HEK293 (cell line): ENCODE measurements around the gene GABRA1.

Source experiments
- CTCF ChIA-PET: fragments of 350-600 bp; formaldehyde crosslinking; extraction: SDS; loops from one replicate; lab custom pipeline; 2021; ENCODE audit warnings: antibody characterized with exemption; lab: Yijun Ruan, JAX
- POLR2A ChIA-PET: fragments of 300-600 bp; formaldehyde crosslinking; extraction: SDS; loops from one replicate; lab custom pipeline; 2020; ENCODE audit warnings: antibody characterized with exemption, inconsistent platforms; lab: Yijun Ruan, JAX
- H3K27ac ChIP-seq: fragments of 200-500 bp; sonication (Bioruptor generic); 2 replicates; pipeline ENCODE4 v1.5.1; 2014; ENCODE audit warnings: low read depth, low read length, control low read depth, inconsistent platforms; ENCODE audit errors: extremely low read depth
- H3K36me3 ChIP-seq, 2 experiments: fragments of 200-500 bp in 1 of 2; sonication (Bioruptor generic) in 1 of 2; 1 replicate in 1 of 2; 2 replicates in 1 of 2; pipeline ENCODE4 v1.5.1; 2014 to 2017; ENCODE audit warnings: inconsistent platforms in 2 of 2, low read length in 2 of 2; ENCODE audit not compliant: control insufficient read depth in 2 of 2, insufficient read depth in 1 of 2
- H3K4me1 ChIP-seq: fragments of 200-500 bp; sonication (Bioruptor generic); 2 replicates; pipeline ENCODE4 v1.5.1; 2014; ENCODE audit warnings: mild to moderate bottlenecking, low read length, inconsistent platforms; ENCODE audit not compliant: control insufficient read depth, insufficient read depth
- H3K4me3 ChIP-seq: 2 replicates; pipeline ENCODE4 v1.5.1; 2011; ENCODE audit warnings: low read depth, mild to moderate bottlenecking, control low read depth, low read length, moderate library complexity
- H3K9me3 ChIP-seq: fragments of 200-500 bp; sonication (Bioruptor generic); 2 replicates; pipeline ENCODE4 v1.5.1; 2014; ENCODE audit warnings: low read depth, low read length, inconsistent platforms; ENCODE audit not compliant: control insufficient read depth, insufficient read depth
- BCL11B ChIP-seq: fragments of 450-650 bp; formaldehyde crosslinking; IDR thresholded peaks from 2 replicates; pipeline ENCODE4 v1.5.1; 2016; ENCODE audit warnings: low read depth, missing biosample characterization, missing genetic modification characterization
- REST ChIP-seq: fragments of 450-650 bp; formaldehyde crosslinking; IDR thresholded peaks from 2 replicates; pipeline ENCODE4 v1.5.1; 2016; ENCODE audit warnings: missing biosample characterization, missing genetic modification characterization
- SETDB1 ChIP-seq: IDR thresholded peaks from one replicate; pipeline ENCODE4 v1.6.1; 2017; ENCODE audit warnings: mild to moderate bottlenecking, low read length, moderate library complexity, mixed read lengths; ENCODE audit not compliant: insufficient read length
- ZBTB1 ChIP-seq: fragments of 450-650 bp; formaldehyde crosslinking; IDR thresholded peaks from 2 replicates; pipeline ENCODE4 v1.5.1; 2016; ENCODE audit warnings: missing biosample characterization, missing genetic modification characterization
- ZNF302 ChIP-seq: fragments of 450-650 bp; formaldehyde crosslinking; IDR thresholded peaks from 2 replicates; pipeline ENCODE4 v1.5.1; 2016; ENCODE audit warnings: missing biosample characterization, missing genetic modification characterization, low read depth
- ZNF423 ChIP-seq: fragments of 450-650 bp; formaldehyde crosslinking; IDR thresholded peaks from 2 replicates; pipeline ENCODE4 v1.5.1; 2016; ENCODE audit warnings: missing biosample characterization, missing genetic modification characterization
- ZNF488 ChIP-seq: fragments of 450-650 bp; formaldehyde crosslinking; IDR thresholded peaks from 2 replicates; pipeline ENCODE4 v1.5.1; 2016; ENCODE audit warnings: missing biosample characterization, missing genetic modification characterization
- ZNF518A ChIP-seq: fragments of 450-650 bp; formaldehyde crosslinking; conservative IDR thresholded peaks from 2 replicates; pipeline ENCODE4 v1.5.1; 2016; ENCODE audit warnings: low read depth, missing biosample characterization, missing genetic modification characterization
- ZNF596 ChIP-seq: fragments of 450-650 bp; IDR thresholded peaks from 2 replicates; pipeline ENCODE4 v1.5.0; 2018; ENCODE audit warnings: missing biosample characterization, mild to moderate bottlenecking, missing genetic modification characterization, moderate library complexity
- ZNF639 ChIP-seq: fragments of 450-650 bp; formaldehyde crosslinking; IDR thresholded peaks from 2 replicates; pipeline ENCODE4 v1.5.1; 2016; ENCODE audit warnings: missing biosample characterization, missing genetic modification characterization
- ZSCAN5A ChIP-seq: fragments of 450-650 bp; formaldehyde crosslinking; IDR thresholded peaks from 2 replicates; pipeline ENCODE4 v1.5.1; 2016; ENCODE audit warnings: missing biosample characterization, missing genetic modification characterization

Gene GABRA1

DNA sequence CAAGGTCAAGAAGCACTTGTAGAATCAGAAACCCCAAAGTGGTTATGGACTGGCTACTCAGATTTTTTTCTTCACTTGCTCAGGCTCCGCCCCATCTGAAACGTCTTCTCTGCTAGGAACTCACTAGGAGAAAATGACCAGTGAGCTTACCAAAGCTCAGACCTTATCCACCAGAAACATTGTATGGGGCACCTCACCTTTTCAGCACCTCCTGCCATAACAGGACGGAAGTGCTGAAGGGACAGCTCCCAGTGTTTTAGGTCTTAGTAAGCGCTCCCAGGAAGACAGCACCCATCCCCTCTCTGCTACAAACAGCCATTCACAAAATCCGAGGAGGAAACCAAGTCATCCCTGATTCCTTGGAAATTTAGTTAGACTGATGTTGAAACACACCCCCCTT lies 1.2 kb upstream of the GABRA1 start:
- POLR2A ChIA-PET: no interaction called here

DNA sequence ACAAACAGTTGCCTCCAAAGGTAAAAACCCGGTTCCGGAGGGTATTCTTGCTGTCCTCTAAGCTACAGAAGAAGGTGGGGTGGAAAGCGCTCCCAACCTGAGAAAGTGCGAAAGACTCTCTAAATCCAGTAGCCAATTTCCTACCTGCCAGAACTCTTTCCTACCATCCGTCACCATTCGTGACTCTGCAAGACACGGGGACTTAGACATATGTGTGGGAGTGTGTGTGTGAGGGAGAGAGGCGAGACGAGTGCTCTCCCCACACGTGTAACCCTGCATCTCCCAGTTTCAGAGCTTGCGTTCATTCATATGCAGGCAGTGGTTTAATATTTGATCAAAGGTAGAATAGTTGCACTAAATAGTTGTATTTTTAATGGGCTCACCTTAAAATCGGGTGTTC lies 473 bp upstream of the GABRA1 start:
- TF ChIP-seq BCL11B (no peak), ZSCAN5A (no peak), ZNF488 (tag by site-specific recombination) (no peak), ZNF302 (tag by site-specific recombination) (no peak), ZNF596 (tag by site-specific recombination) (no peak), ZBTB1 (tag by site-specific recombination) (no peak), SETDB1 (no peak), ZNF639 (tag by site-specific recombination) (no peak)
- TF ChIP-seq, all 188 proteins: peak for 0
- Histone ChIP-seq H3K4me3 (no peak overlapping the region), H3K9me3 (no peaks in the 10 kb centered on the region), H3K4me1 (no peaks in the 10 kb centered on the region), H3K36me3 (no peaks in the 10 kb centered on the region), H3K27ac (no peak overlapping the region)
- POLR2A ChIA-PET: no interaction called here
- CTCF ChIA-PET: no interaction called here

More for the DNA sequence above, 1.2 kb upstream of the GABRA1 start:
- Histone ChIP-seq H3K9me3 (no peaks in the 10 kb centered on the region), H3K36me3 (no peaks in the 10 kb centered on the region), H3K27ac (no peak overlapping the region), H3K4me1 (no peaks in the 10 kb centered on the region), H3K4me3 (no peak overlapping the region)
- no peak for TF ChIP-seq ZNF423 (tag by site-specific recombination)
- TF ChIP-seq ZNF518A (tag by site-specific recombination): no peak
- peak; percentile 79 for TF ChIP-seq REST (tag by site-specific recombination)
- CTCF ChIA-PET: no interaction called here
